CD14-positive monocyte (primary cell): ENCODE measurements around the gene DENND6B. TPM values are rescaled to one million over a fixed set of nuclear protein-coding genes. Genes with fewer than 3 reads are reported as not detected.

Experiments
- DNase-seq, 3 donors: peaks; one replicate each; pipeline ENCODE4 v3.0.0-alpha.2; 2011 to 2022
- H2AFZ ChIP-seq: 2 replicates; pipeline ENCODE4 v1.6.0; 2012; ENCODE audit warnings: mild to moderate bottlenecking, low read depth, low read length, inconsistent platforms; ENCODE audit not compliant: insufficient read depth, poor library complexity, severe bottlenecking
- H3K27ac ChIP-seq, 2 donors: 1 replicate in 1 of 2; 2 replicates in 1 of 2; pipeline ENCODE4 v1.5.1; 2012 to 2013; ENCODE audit warnings: low read length in 2 of 2, control low read depth in 1 of 2, inconsistent platforms in 1 of 2, low read depth in 1 of 2, mild to moderate bottlenecking in 1 of 2
- H3K27me3 ChIP-seq, 2 donors: one replicate each; pipeline versions ENCODE4 v1.6.0 to v1.6.1; 2011 to 2013; ENCODE audit warnings: low read length in 2 of 2; ENCODE audit not compliant: control insufficient read depth in 2 of 2, insufficient read depth in 2 of 2
- H3K36me3 ChIP-seq, 2 donors: replicated peaks in 1 of 2; 1 replicate in 1 of 2; 2 replicates in 1 of 2; pipeline versions ENCODE4 v1.5.1 to v1.6.1; 2012 to 2013; ENCODE audit warnings: low read length in 2 of 2, control low read depth in 1 of 2, inconsistent platforms in 1 of 2, mild to moderate bottlenecking in 1 of 2; ENCODE audit not compliant: insufficient read depth in 2 of 2, control insufficient read depth in 1 of 2
- H3K4me1 ChIP-seq, 2 donors: 1 replicate in 1 of 2; 2 replicates in 1 of 2; pipeline versions ENCODE4 v1.5.1 to v1.6.1; 2012 to 2013; ENCODE audit warnings: low read length in 2 of 2, control low read depth in 1 of 2, inconsistent platforms in 1 of 2, mild to moderate bottlenecking in 1 of 2, moderate library complexity in 1 of 2; ENCODE audit not compliant: insufficient read depth in 2 of 2, control insufficient read depth in 1 of 2
- H3K4me2 ChIP-seq: replicated peaks from 2 replicates; pipeline ENCODE3; 2012; ENCODE audit warnings: low read length, moderate library complexity, mild to moderate bottlenecking; ENCODE audit not compliant: poor library complexity, severe bottlenecking; ENCODE audit errors: extremely low read depth
- H3K4me3 ChIP-seq, 3 experiments: fragments of 200-600 bp in 1 of 3; sonication (generic) in 1 of 3; replicated peaks in 1 of 3; 1 replicate in 2 of 3; 2 replicates in 1 of 3; pipeline ENCODE4 v1.5.1; 2011 to 2013; ENCODE audit warnings: low read length in 3 of 3, mild to moderate bottlenecking in 3 of 3, control low read depth in 2 of 3, low read depth in 2 of 3, inconsistent platforms in 1 of 3, moderate library complexity in 1 of 3
- H3K79me2 ChIP-seq: 2 replicates; pipeline ENCODE4 v1.6.0; 2012; ENCODE audit warnings: mild to moderate bottlenecking, control low read depth, inconsistent platforms, low read length, moderate library complexity; ENCODE audit not compliant: insufficient read depth
- H3K9ac ChIP-seq: 2 replicates; pipeline ENCODE4 v1.6.0; 2017; ENCODE audit warnings: low read length, mild to moderate bottlenecking; ENCODE audit not compliant: insufficient read depth, poor library complexity, severe bottlenecking
- H3K9me3 ChIP-seq, 2 donors: replicated peaks in 1 of 2; 1 replicate in 1 of 2; 2 replicates in 1 of 2; pipeline versions ENCODE4 v1.5.1 to v1.6.1; 2012 to 2013; ENCODE audit warnings: low read length in 2 of 2, control low read depth in 1 of 2; ENCODE audit not compliant: control insufficient read depth in 1 of 2, insufficient read depth in 1 of 2
- H4K20me1 ChIP-seq: 2 replicates; pipeline ENCODE4 v1.6.0; 2012; ENCODE audit warnings: mild to moderate bottlenecking, low read length, control low read depth, moderate library complexity; ENCODE audit not compliant: insufficient read depth
- H3K27ac Mint-ChIP-seq, 7 donors: one replicate each; pipeline ENCODE4 v1.8.0; 2020; ENCODE audit warnings: mild to moderate bottlenecking in 7 of 7, mixed read lengths in 7 of 7, moderate library complexity in 6 of 7, inconsistent platforms in 2 of 7
- H3K27me3 Mint-ChIP-seq, 3 donors: one replicate each; pipeline ENCODE4 v1.8.0; 2021 to 2022; ENCODE audit warnings: low read depth in 3 of 3, mild to moderate bottlenecking in 3 of 3, mixed read lengths in 3 of 3, moderate library complexity in 3 of 3, inconsistent platforms in 1 of 3
- H3K36me3 Mint-ChIP-seq, 2 donors: one replicate each; pipeline ENCODE4 v1.8.0; 2020; ENCODE audit warnings: mixed read lengths in 2 of 2, inconsistent platforms in 1 of 2, mild to moderate bottlenecking in 1 of 2
- H3K4me1 Mint-ChIP-seq: one replicate; pipeline ENCODE4 v1.8.0; 2020; ENCODE audit warnings: mild to moderate bottlenecking, mixed read lengths
- H3K4me3 Mint-ChIP-seq, 2 donors: one replicate each; pipeline ENCODE4 v1.8.0; 2020; ENCODE audit warnings: mild to moderate bottlenecking in 2 of 2, mixed read lengths in 2 of 2, moderate library complexity in 1 of 2
- H3K9me3 Mint-ChIP-seq, 7 donors: one replicate each; pipeline ENCODE4 v1.8.0; 2020 to 2022; ENCODE audit warnings: mixed read lengths in 7 of 7, mild to moderate bottlenecking in 6 of 7, moderate library complexity in 6 of 7, inconsistent platforms in 2 of 7
- CTCF ChIP-seq: fragments of 200-600 bp; IDR thresholded peaks from one replicate; pipeline ENCODE4 v1.8.0; 2022; ENCODE audit warnings: antibody characterized with exemption, mild to moderate bottlenecking
- WGBS: methylation state at CpG from one replicate; pipeline ENCODE4 v1.1.5; 2013; ENCODE audit warnings: missing lambda C conversion rate; ENCODE audit not compliant: insufficient coverage; 5-methylcytosine and 5-hydroxymethylcytosine counted together
- intact Hi-C, 2 donors: fragments of 100-400 bp; cut with micrococcal nuclease; formaldehyde crosslinking; loops; one replicate each; pipeline versions ENCODE4 v1.15.0 to v1.15.1; 2023
- polyA plus RNA-seq, 3 donors: library from polyadenylated mRNA; depleted of rRNA in 1 of 3; unstranded in 2 of 3; stranded (reverse) in 1 of 3; fragments of 300-500 nt in 2 of 3; fragments of >200 nt in 1 of 3; fragmentation: Illumina TruSeq in 2 of 3; gene quantifications; 1 replicate in 2 of 3; 2 replicates in 1 of 3; pipeline ENCODE4 v1.2.3, GENCODE V29; 2012 to 2021

Gene DENND6B
- polyA plus RNA-seq, 3 donors, result 1.7 to 10.6 (median 2.1) TPM

- H3K79me2 ChIP-seq, result no peaks in the 10 kb centered on the region
Observed at GRCh38 chr22:50329236-50329635, 2.4 kb upstream of the DENND6B start.

GRCh38 chr22:50327711-50328019 lies 853 bp upstream of the DENND6B start:
- Histone ChIP-seq H3K79me2 (no peaks in the 10 kb centered on the region), H4K20me1 (peaks cover 5% of the 10 kb centered on the region), H2AFZ (peak overlapping the region; percentile 87), H3K4me3 (peak overlapping the region; percentile 63 to 79 (median 66)), H3K36me3 (no peaks in the 10 kb centered on the region), H3K9me3 (no peaks in the 10 kb centered on the region), H3K4me1 (peaks cover 11 to 17% of the 10 kb centered on the region in 2 donors), H3K27me3 (peaks cover 0 to 7% of the 10 kb centered on the region in 2 donors), H3K9ac (peak overlapping the region; percentile 85), H3K27ac (peak overlapping the region; percentile 56 to 80), H3K4me2 (peak overlapping the region; percentile 91)
- WGBS, result 54% methylated on average over 16 of the region's 22 CpGs
- H3K4me3 Mint-ChIP-seq, result peak overlapping the region; percentile 82 to 90
- H3K9me3 Mint-ChIP-seq, result peaks cover 0 to 4% (median 0%) of the 10 kb centered on the region in 7 donors
- no peak for DNase-seq
- H3K4me1 Mint-ChIP-seq, result peaks cover 20% of the 10 kb centered on the region
- intact Hi-C loops, result loop anchor here (1.0 to 5.0 kb wide), 5 partner anchors 19 to 51 kb away; no protein-coding TSS in a partner anchor
- peaks cover 18 to 24% (median 19%) of the 10 kb centered on the region in 3 donors for H3K27me3 Mint-ChIP-seq
- H3K27ac Mint-ChIP-seq, result peak overlapping the region in 6 of 7 donors; percentile 77 to 85 (median 80)
- peaks cover 0 to 3% of the 10 kb centered on the region in 2 donors for H3K36me3 Mint-ChIP-seq
- TF ChIP-seq CTCF, result no peak

More at GRCh38 chr22:50329236-50329635, 2.4 kb upstream of the DENND6B start:
- Histone ChIP-seq H4K20me1 (peaks cover 5% of the 10 kb centered on the region), H3K4me2 (no peak overlapping the region), H3K9ac (no peak overlapping the region), H3K9me3 (no peaks in the 10 kb centered on the region), H3K27ac (no peak overlapping the region), H3K4me1 (peaks cover 11 to 17% of the 10 kb centered on the region in 2 donors), H3K36me3 (no peaks in the 10 kb centered on the region), H3K4me3 (no peak overlapping the region), H2AFZ (no peak overlapping the region), H3K27me3 (peaks cover 0 to 7% of the 10 kb centered on the region in 2 donors)
- no peak for TF ChIP-seq CTCF
- H3K9me3 Mint-ChIP-seq, result peaks cover 0 to 4% (median 0%) of the 10 kb centered on the region in 7 donors
- H3K36me3 Mint-ChIP-seq, result peaks cover 0 to 3% of the 10 kb centered on the region in 2 donors
- H3K4me1 Mint-ChIP-seq, result peaks cover 20% of the 10 kb centered on the region
- intact Hi-C loops, result loop anchor here (5.0 kb wide), 2 partner anchors 37 to 52 kb away; no protein-coding TSS in a partner anchor
- peak in 1 of 3 donors; percentile 50 for DNase-seq
- no peak overlapping the region for H3K4me3 Mint-ChIP-seq
- H3K27me3 Mint-ChIP-seq, result peaks cover 18 to 21% (median 19%) of the 10 kb centered on the region in 3 donors
- WGBS, result 80% methylated on average over 5 of the region's 6 CpGs
- peak overlapping the region in 1 of 7 donors; percentile 18 for H3K27ac Mint-ChIP-seq
